K562 (cell line): ENCODE data around the gene DYNLT2. TPM values are rescaled to one million over a fixed set of nuclear protein-coding genes. Genes with fewer than 3 reads are reported as not detected.

Source experiments
- BACH1 ChIP-seq: fragments of 200-800 bp; sonication (Bioruptor generic); IDR thresholded peaks from 2 replicates; pipeline ENCODE4 v1.6.1; 2016; ENCODE audit warnings: missing genetic modification characterization, missing compliant biosample characterization
- CBX5 ChIP-seq: IDR thresholded peaks from 2 replicates; pipeline ENCODE4 v1.6.1; 2014; ENCODE audit warnings: low read depth, borderline replicate concordance
- ETV5 ChIP-seq: sonication (generic); formaldehyde crosslinking; IDR thresholded peaks from 2 replicates; pipeline ENCODE4 v1.4.0; 2020; ENCODE audit warnings: low read depth, mild to moderate bottlenecking, missing genetic modification reagents
- FOXP1 ChIP-seq: sonication (generic); formaldehyde crosslinking; IDR thresholded peaks from 2 replicates; pipeline ENCODE4 v1.8.0; 2022; ENCODE audit warnings: mild to moderate bottlenecking, missing genetic modification reagents
- JUND ChIP-seq, 2 experiments: IDR thresholded peaks; 2 replicates in 1 of 2; 3 replicates in 1 of 2; pipeline ENCODE4 v1.6.1; 2011; ENCODE audit warnings: borderline replicate concordance in 2 of 2, low read depth in 2 of 2, low read length in 2 of 2, improper control_type of control experiment in 1 of 2, missing biosample characterization in 1 of 2, missing genetic modification characterization in 1 of 2, missing genetic modification reagents in 1 of 2
- KAT2B ChIP-seq: IDR thresholded peaks from one replicate; pipeline ENCODE4 v1.6.1; 2012; ENCODE audit warnings: low read depth, mild to moderate bottlenecking, control low read depth, inconsistent platforms, low read length, moderate library complexity
- MEF2A ChIP-seq: IDR thresholded peaks from 2 replicates; pipeline ENCODE4 v1.6.1; 2011; ENCODE audit warnings: low read depth, mild to moderate bottlenecking, low read length, moderate library complexity; ENCODE audit not compliant: control insufficient read depth
- MITF ChIP-seq: IDR thresholded peaks from 2 replicates; pipeline ENCODE4 v1.6.1; 2014; ENCODE audit warnings: antibody characterized with exemption
- MTA2 ChIP-seq: fragments of 450-650 bp; IDR thresholded peaks from 2 replicates; pipeline ENCODE4 v1.6.1; 2016; ENCODE audit warnings: low read depth
- RBM25 ChIP-seq: fragments of 200-400 bp; formaldehyde crosslinking; IDR thresholded peaks from 2 replicates; pipeline ENCODE4 v1.6.1; 2018; ENCODE audit warnings: low read length, low read depth, moderate library complexity; ENCODE audit not compliant: severe bottlenecking
- RFX7 ChIP-seq: fragments of 250-450 bp; sonication (Bioruptor Pico); IDR thresholded peaks from 2 replicates; pipeline ENCODE4 v1.5.1; 2021; ENCODE audit warnings: mild to moderate bottlenecking
- SMARCA4 ChIP-seq: fragments of 450-650 bp; IDR thresholded peaks from 2 replicates; pipeline ENCODE4 v1.6.1; 2016
- ZBED1 ChIP-seq: IDR thresholded peaks from 2 replicates; pipeline ENCODE4 v1.6.1; 2014
- ZNF263 ChIP-seq: sonication (generic); formaldehyde crosslinking; IDR thresholded peaks from 2 replicates; pipeline ENCODE4 v1.8.0; 2022; ENCODE audit warnings: mild to moderate bottlenecking, missing genetic modification reagents, borderline replicate concordance
- polyA plus RNA-seq, 8 experiments: library from polyadenylated mRNA; depleted of rRNA in 4 of 8; stranded (reverse) in 5 of 8; unstranded in 3 of 8; fragments of >200 nt; fragmentation: Nextera tagmentation in 2 of 8; fragmentation: Illumina TruSeq in 1 of 8; extraction: Ambion mirVana in 2 of 8; extraction: Trizol in 1 of 8; gene quantifications; 2 replicates each; pipeline versions ENCODE4 v1.2.1 to v1.2.3, GENCODE V29; 2011 to 2014; ENCODE audit warnings: inconsistent platforms in 1 of 8, missing spikeins in 1 of 8
- total RNA-seq, 7 experiments: library from RNA; depleted of rRNA in 6 of 7; stranded (reverse); fragments of >200 nt in 6 of 7; fragmentation: Illumina TruSeq in 2 of 7; extraction: Trizol in 2 of 7; gene quantifications; 2 replicates each; pipeline versions ENCODE4 v1.2.1 to v1.2.3, GENCODE V29; 2011 to 2021; ENCODE audit warnings: low replicate concordance in 1 of 7
- TF ChIP-seq, protein P1 (sequence below), 2 experiments: fragments of 200-800 bp in 1 of 2; sonication (Bioruptor generic) in 1 of 2; sonication (generic) in 1 of 2; formaldehyde crosslinking in 1 of 2; IDR thresholded peaks in 1 of 2; conservative IDR thresholded peaks in 1 of 2; 2 replicates each; pipeline versions ENCODE4 v1.5.0 to v1.6.1; 2016 to 2020; ENCODE audit warnings: missing compliant biosample characterization in 1 of 2, missing genetic modification characterization in 1 of 2, missing genetic modification reagents in 1 of 2
- TF ChIP-seq, protein P2 (sequence below): fragments of 450-650 bp; formaldehyde crosslinking; IDR thresholded peaks from 2 replicates; pipeline ENCODE4 v1.4.0; 2020; ENCODE audit warnings: mild to moderate bottlenecking, moderate library complexity
- TF ChIP-seq, protein P3 (sequence below), 2 experiments: fragments of 250-450 bp in 1 of 2; fragments of 450-650 bp in 1 of 2; sonication (Bioruptor Pico) in 1 of 2; IDR thresholded peaks; 2 replicates each; pipeline versions ENCODE4 v1.6.1 to v1.8.0; 2016 to 2021; ENCODE audit warnings: mild to moderate bottlenecking in 2 of 2, moderate library complexity in 2 of 2, missing compliant biosample characterization in 1 of 2, missing genetic modification characterization in 1 of 2
- TF ChIP-seq, protein P4 (sequence below): sonication (generic); IDR thresholded peaks from 2 replicates; pipeline ENCODE4 v1.6.1; 2016

Gene DYNLT2
- total and polyA plus RNA-seq, 9 of the 15 experiments (the other 6 are each of a cell fraction or from before 2014, with no cell fraction given) = 2.0 to 12.8 (median 6.3) TPM

- TF ChIP-seq, protein P1, sequence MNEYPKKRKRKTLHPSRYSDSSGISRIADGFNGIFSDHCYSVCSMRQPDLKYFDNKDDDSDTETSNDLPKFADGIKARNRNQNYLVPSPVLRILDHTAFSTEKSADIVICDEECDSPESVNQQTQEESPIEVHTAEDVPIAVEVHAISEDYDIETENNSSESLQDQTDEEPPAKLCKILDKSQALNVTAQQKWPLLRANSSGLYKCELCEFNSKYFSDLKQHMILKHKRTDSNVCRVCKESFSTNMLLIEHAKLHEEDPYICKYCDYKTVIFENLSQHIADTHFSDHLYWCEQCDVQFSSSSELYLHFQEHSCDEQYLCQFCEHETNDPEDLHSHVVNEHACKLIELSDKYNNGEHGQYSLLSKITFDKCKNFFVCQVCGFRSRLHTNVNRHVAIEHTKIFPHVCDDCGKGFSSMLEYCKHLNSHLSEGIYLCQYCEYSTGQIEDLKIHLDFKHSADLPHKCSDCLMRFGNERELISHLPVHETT (CRISPR knock-in tag; conservative IDR thresholded peaks at IDR 0.05 in 1 of 2, IDR thresholded peaks at IDR 0.05 in 1 of 2) = peak in 1 of 2 experiments; percentile 85; a peak in 2 of 4 replicates
- TF ChIP-seq JUND (IDR thresholded peaks at IDR 0.05; ENCODE audit: borderline replicate concordance, low read depth, low read length) (peak; percentile 72), JUND (tag; IDR thresholded peaks at IDR 0.05; ENCODE audit: borderline replicate concordance, low read depth, low read length) (no peak; the same call in 2 of the 3 replicates), SMARCA4 (no peak; the same call in 1 of the 2 replicates), RFX7 (CRISPR knock-in tag) (no peak), ZNF263 (CRISPR knock-in tag) (no peak), BACH1 (tag) (no peak), FOXP1 (CRISPR knock-in tag) (peak; percentile 13; the same call in 1 of the 2 replicates), MTA2 (no peak), ZBED1 (no peak; the same call in 1 of the 2 replicates), MITF (no peak), CBX5 (no peak), ETV5 (peak; percentile 97), RBM25 (peak; percentile 95), KAT2B (no peak), MEF2A (no peak)
- TF ChIP-seq, protein P2, sequence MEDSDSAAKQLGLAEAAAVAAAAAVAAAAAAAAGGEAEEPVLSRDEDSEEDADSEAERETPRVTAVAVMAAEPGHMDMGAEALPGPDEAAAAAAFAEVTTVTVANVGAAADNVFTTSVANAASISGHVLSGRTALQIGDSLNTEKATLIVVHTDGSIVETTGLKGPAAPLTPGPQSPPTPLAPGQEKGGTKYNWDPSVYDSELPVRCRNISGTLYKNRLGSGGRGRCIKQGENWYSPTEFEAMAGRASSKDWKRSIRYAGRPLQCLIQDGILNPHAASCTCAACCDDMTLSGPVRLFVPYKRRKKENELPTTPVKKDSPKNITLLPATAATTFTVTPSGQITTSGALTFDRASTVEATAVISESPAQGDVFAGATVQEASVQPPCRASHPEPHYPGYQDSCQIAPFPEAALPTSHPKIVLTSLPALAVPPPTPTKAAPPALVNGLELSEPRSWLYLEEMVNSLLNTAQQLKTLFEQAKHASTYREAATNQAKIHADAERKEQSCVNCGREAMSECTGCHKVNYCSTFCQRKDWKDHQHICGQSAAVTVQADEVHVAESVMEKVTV (CRISPR knock-in tag) = no peak
- TF ChIP-seq, protein P3, sequence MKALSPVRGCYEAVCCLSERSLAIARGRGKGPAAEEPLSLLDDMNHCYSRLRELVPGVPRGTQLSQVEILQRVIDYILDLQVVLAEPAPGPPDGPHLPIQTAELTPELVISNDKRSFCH (CRISPR knock-in tag; IDR thresholded peaks at IDR 0.05) = no peak
- TF ChIP-seq, protein P3 (tag; IDR thresholded peaks at IDR 0.05) = peak; percentile 15; the same call in 1 of the 2 replicates
- TF ChIP-seq, protein P4, sequence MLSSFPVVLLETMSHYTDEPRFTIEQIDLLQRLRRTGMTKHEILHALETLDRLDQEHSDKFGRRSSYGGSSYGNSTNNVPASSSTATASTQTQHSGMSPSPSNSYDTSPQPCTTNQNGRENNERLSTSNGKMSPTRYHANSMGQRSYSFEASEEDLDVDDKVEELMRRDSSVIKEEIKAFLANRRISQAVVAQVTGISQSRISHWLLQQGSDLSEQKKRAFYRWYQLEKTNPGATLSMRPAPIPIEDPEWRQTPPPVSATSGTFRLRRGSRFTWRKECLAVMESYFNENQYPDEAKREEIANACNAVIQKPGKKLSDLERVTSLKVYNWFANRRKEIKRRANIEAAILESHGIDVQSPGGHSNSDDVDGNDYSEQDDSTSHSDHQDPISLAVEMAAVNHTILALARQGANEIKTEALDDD = peak; percentile 40; the same call in 1 of the 2 replicates
Observed at GRCh38 chr6:169701954-169702839, 49.2 kb downstream of the DYNLT2 start, which contains the start of the genes C6orf120 and WDR27 (continued).
